ENCODE data around the gene IRF4.

DNA sequence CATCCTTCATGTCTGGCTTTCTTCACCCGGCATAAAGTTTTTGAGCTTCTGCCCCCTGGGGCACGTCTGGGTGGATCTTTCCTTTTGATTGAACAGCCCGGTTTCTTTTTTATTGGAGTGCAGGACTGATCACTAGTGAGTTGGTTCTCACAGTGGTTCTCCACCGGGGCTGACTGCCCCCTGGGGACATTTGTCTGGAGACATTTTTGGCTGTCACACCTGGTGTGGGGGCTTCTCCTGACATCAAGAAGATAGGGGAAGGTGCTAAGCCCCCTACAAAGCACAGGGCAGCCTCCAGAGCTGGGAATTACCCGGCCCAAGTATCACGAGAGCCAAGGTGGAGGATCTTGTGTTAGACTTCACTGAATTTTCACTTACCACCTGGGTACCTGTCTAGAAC, 25.7 kb upstream of the IRF4 start:
- TF ChIP-seq TCF7L2 (IDR thresholded peaks at IDR 0.05; ENCODE audit: low read depth, low read length) (no peak), POLR2AphosphoS5 (IDR thresholded peaks at IDR 0.05; ENCODE audit: low read depth, low read length) (no peak), SIN3A (IDR thresholded peaks at IDR 0.05; ENCODE audit: borderline replicate concordance, insufficient read depth, low read depth, low read length) (no peak)
- TF ChIP-seq, protein P1, sequence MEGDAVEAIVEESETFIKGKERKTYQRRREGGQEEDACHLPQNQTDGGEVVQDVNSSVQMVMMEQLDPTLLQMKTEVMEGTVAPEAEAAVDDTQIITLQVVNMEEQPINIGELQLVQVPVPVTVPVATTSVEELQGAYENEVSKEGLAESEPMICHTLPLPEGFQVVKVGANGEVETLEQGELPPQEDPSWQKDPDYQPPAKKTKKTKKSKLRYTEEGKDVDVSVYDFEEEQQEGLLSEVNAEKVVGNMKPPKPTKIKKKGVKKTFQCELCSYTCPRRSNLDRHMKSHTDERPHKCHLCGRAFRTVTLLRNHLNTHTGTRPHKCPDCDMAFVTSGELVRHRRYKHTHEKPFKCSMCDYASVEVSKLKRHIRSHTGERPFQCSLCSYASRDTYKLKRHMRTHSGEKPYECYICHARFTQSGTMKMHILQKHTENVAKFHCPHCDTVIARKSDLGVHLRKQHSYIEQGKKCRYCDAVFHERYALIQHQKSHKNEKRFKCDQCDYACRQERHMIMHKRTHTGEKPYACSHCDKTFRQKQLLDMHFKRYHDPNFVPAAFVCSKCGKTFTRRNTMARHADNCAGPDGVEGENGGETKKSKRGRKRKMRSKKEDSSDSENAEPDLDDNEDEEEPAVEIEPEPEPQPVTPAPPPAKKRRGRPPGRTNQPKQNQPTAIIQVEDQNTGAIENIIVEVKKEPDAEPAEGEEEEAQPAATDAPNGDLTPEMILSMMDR (IDR thresholded peaks at IDR 0.05): no peak

Measured in Panc1 (cell line).